Breast epithelium (tissue), 3 donors: Measurements from ENCODE around the gene CYSTM1.

ENCODE experiments used
- POLR2A ChIP-seq: fragments of 450-650 bp; IDR thresholded peaks from one replicate; pipeline ENCODE4 v1.6.1; 2016; ENCODE audit warnings: antibody characterized with exemption, mild to moderate bottlenecking, moderate library complexity
- POLR2AphosphoS5 ChIP-seq, 3 donors: sonication (generic); formaldehyde crosslinking; IDR thresholded peaks; one replicate each; pipeline ENCODE4 v1.6.1; 2017; ENCODE audit warnings: antibody characterized with exemption in 3 of 3
- TF ChIP-seq, protein P1 (sequence below), 3 donors: fragments of 450-650 bp; IDR thresholded peaks; one replicate each; pipeline ENCODE4 v1.5.1; 2016 to 2017; ENCODE audit warnings: antibody characterized with exemption in 3 of 3, mild to moderate bottlenecking in 3 of 3, moderate library complexity in 3 of 3

DNA sequence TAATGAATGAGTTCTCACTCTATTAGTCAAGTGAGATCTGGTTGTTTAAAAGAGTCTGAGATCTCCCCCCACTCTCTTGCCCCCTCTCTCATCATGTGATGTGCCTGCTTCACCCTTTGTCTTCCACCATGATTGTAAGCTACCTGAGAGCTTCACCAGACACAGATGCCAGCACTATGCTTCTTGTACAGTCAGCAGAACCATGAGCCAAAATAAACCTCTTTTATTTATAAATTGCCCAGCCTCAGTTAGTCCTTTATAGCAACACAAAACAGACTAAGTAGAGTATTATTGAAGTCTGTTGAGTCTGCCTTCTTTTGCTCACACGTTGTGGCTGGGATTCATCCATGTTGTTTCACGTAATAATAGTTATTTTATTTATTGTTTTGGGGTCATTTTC, 14.3 kb downstream of the CYSTM1 start:
- TF ChIP-seq POLR2AphosphoS5 (IDR thresholded peaks at IDR 0.05), result no peak
- TF ChIP-seq, protein P1, sequence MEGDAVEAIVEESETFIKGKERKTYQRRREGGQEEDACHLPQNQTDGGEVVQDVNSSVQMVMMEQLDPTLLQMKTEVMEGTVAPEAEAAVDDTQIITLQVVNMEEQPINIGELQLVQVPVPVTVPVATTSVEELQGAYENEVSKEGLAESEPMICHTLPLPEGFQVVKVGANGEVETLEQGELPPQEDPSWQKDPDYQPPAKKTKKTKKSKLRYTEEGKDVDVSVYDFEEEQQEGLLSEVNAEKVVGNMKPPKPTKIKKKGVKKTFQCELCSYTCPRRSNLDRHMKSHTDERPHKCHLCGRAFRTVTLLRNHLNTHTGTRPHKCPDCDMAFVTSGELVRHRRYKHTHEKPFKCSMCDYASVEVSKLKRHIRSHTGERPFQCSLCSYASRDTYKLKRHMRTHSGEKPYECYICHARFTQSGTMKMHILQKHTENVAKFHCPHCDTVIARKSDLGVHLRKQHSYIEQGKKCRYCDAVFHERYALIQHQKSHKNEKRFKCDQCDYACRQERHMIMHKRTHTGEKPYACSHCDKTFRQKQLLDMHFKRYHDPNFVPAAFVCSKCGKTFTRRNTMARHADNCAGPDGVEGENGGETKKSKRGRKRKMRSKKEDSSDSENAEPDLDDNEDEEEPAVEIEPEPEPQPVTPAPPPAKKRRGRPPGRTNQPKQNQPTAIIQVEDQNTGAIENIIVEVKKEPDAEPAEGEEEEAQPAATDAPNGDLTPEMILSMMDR (IDR thresholded peaks at IDR 0.05), result no peak
- no peak for TF ChIP-seq POLR2A
